NT2/D1 (cell line): ENCODE results near the gene PDCD2L.

ENCODE experiments used
- DNase-seq: peaks from one replicate; pipeline ENCODE4 v3.0.0-alpha.2; 2011; ENCODE audit warnings: low read depth, low spot score
- H3K27me3 ChIP-seq: 2 replicates; pipeline ENCODE4 v1.6.0; 2011; ENCODE audit warnings: mild to moderate bottlenecking; ENCODE audit not compliant: insufficient read length, insufficient read depth
- H3K36me3 ChIP-seq: 2 replicates; pipeline ENCODE4 v1.6.1; 2011; ENCODE audit warnings: mild to moderate bottlenecking, low read length, mixed read lengths; ENCODE audit not compliant: insufficient read depth, insufficient read length
- H3K4me1 ChIP-seq: 2 replicates; pipeline ENCODE4 v1.5.1; 2011; ENCODE audit not compliant: insufficient read depth, insufficient read length
- H3K4me3 ChIP-seq: 2 replicates; pipeline ENCODE4 v1.5.1; 2011; ENCODE audit warnings: low read depth; ENCODE audit not compliant: insufficient read length
- H3K9ac ChIP-seq: 2 replicates; pipeline ENCODE4 v1.6.0; 2011; ENCODE audit warnings: low read depth; ENCODE audit not compliant: insufficient read length
- H3K9me3 ChIP-seq: 2 replicates; pipeline ENCODE4 v1.5.1; 2011; ENCODE audit warnings: mild to moderate bottlenecking, low read length; ENCODE audit not compliant: insufficient read depth
- SUZ12 ChIP-seq: IDR thresholded peaks from 2 replicates; pipeline ENCODE4 v1.6.1; 2011; ENCODE audit not compliant: insufficient read length, insufficient read depth; ENCODE audit errors: extremely low read depth
- YY1 ChIP-seq: IDR thresholded peaks from 2 replicates; pipeline ENCODE4 v1.6.1; 2011; ENCODE audit not compliant: insufficient read length, insufficient read depth
- ZNF274 ChIP-seq: IDR thresholded peaks from 2 replicates; pipeline ENCODE4 v1.6.1; 2011; ENCODE audit warnings: mild to moderate bottlenecking, low read depth, low read length

The PDCD2L gene

GRCh38 chr19:34428549-34429285 is 24.5 kb downstream of the PDCD2L start:
- H3K36me3 ChIP-seq, result peaks cover 42% of the 10 kb centered on the region
- H3K4me1 ChIP-seq, result no peaks in the 10 kb centered on the region
- no peak for TF ChIP-seq SUZ12
- no peak for TF ChIP-seq YY1
- TF ChIP-seq ZNF274, result no peak
- peak overlapping the region; percentile 95 for H3K4me3 ChIP-seq
- H3K9ac ChIP-seq, result peak overlapping the region; percentile 92
- no peak for DNase-seq
- no peaks in the 10 kb centered on the region for H3K9me3 ChIP-seq
- no peaks in the 10 kb centered on the region for H3K27me3 ChIP-seq

GRCh38 chr19:34429553-34429952 is 25.4 kb downstream of the PDCD2L start:
- Histone ChIP-seq H3K4me3 (peak overlapping the region; percentile 95), H3K4me1 (no peaks in the 10 kb centered on the region), H3K9me3 (no peaks in the 10 kb centered on the region), H3K9ac (no peak overlapping the region), H3K36me3 (peaks cover 44% of the 10 kb centered on the region), H3K27me3 (no peaks in the 10 kb centered on the region)
- no peak for DNase-seq
- TF ChIP-seq SUZ12, result no peak
- no peak for TF ChIP-seq YY1
- no peak for TF ChIP-seq ZNF274

GRCh38 chr19:34430738-34431625 is 26.8 kb downstream of the PDCD2L start:
- H3K9me3 ChIP-seq, result no peaks in the 10 kb centered on the region
- no peaks in the 10 kb centered on the region for H3K27me3 ChIP-seq
- no peak for DNase-seq
- no peak overlapping the region for H3K9ac ChIP-seq
- peaks cover 53% of the 10 kb centered on the region for H3K36me3 ChIP-seq
- TF ChIP-seq SUZ12, result no peak
- no peak for TF ChIP-seq YY1
- TF ChIP-seq ZNF274, result no peak
- H3K4me3 ChIP-seq, result no peak overlapping the region
- no peaks in the 10 kb centered on the region for H3K4me1 ChIP-seq

DNA sequence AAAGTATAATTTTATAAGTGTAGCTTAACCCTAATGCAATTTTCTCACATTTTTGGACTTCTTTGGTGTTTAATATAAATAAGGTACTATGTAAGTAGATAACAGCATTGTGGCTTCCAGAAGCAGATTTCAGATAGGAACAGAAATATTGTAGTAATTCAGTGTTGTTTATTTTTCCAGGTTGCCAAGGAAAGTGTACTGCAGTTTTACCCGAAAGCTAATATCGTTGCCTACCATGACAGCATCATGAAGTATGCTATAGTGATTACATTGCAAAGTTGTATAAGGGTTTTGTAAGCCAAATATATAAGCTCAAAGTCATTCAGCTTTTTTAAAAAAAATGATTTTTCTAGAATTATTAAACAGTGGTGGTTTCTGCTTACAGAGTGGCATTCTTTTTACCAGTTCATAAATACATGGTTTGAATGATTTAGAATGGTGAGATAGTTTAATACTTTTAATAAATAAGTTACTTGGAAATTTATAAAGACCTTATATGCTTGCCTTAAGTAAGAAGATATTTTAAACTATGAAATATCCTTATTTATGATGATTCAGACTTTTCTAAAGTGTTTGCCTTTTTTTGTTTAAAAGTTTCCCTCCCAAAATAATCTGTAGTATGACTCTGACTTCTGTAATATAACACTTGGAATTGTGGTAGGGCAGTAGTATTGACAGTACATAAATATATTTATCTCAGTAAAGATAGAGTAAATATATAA is 27.6 kb downstream of the PDCD2L start:
- TF ChIP-seq YY1 (no peak), SUZ12 (no peak), ZNF274 (no peak)
- no peaks in the 10 kb centered on the region for H3K27me3 ChIP-seq
- H3K9me3 ChIP-seq, result no peaks in the 10 kb centered on the region
- H3K4me1 ChIP-seq, result no peaks in the 10 kb centered on the region
- DNase-seq, result no peak
- peaks cover 54% of the 10 kb centered on the region for H3K36me3 ChIP-seq
- no peak overlapping the region for H3K4me3 ChIP-seq
- H3K9ac ChIP-seq, result no peak overlapping the region

DNA sequence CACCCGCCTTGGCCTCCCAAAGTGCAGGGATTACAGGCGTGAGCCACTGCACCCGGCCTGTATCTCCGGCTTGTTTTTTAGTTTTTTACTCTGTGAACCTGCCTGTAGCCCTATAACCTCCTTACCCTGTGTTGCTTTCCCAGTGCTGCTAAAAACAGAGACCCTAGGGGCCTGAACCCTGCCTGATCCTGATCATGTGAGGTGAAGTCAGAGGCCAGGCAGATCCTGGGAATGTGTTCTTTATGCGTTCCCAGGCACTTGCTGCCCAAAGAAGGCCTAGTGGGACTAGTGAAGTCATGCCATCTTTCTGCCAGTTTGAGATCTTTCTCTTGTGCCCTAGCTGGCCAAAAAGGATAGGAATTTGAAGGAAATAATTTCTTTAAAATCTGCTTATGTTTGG is 28.6 kb downstream of the PDCD2L start:
- no peak for TF ChIP-seq YY1
- no peak for TF ChIP-seq ZNF274
- no peak for TF ChIP-seq SUZ12
- Histone ChIP-seq H3K36me3 (peaks cover 61% of the 10 kb centered on the region), H3K9me3 (no peaks in the 10 kb centered on the region), H3K4me3 (no peak overlapping the region), H3K27me3 (no peaks in the 10 kb centered on the region), H3K9ac (no peak overlapping the region), H3K4me1 (no peaks in the 10 kb centered on the region)
- no peak for DNase-seq

- no peak overlapping the region for H3K9ac ChIP-seq
- no peaks in the 10 kb centered on the region for H3K27me3 ChIP-seq
- H3K4me1 ChIP-seq, result no peaks in the 10 kb centered on the region
- no peak for DNase-seq
- no peaks in the 10 kb centered on the region for H3K9me3 ChIP-seq
- H3K4me3 ChIP-seq, result no peak overlapping the region
- peaks cover 73% of the 10 kb centered on the region for H3K36me3 ChIP-seq
- TF ChIP-seq SUZ12, result no peak
- no peak for TF ChIP-seq ZNF274
- TF ChIP-seq YY1, result no peak
These were observed 32.5 kb downstream of the PDCD2L start for GRCh38 chr19:34436716-34437115.

- Histone ChIP-seq H3K9ac (no peak overlapping the region), H3K36me3 (peaks cover 82% of the 10 kb centered on the region), H3K4me1 (no peaks in the 10 kb centered on the region), H3K27me3 (no peaks in the 10 kb centered on the region), H3K4me3 (no peak overlapping the region), H3K9me3 (no peaks in the 10 kb centered on the region)
- no peak for DNase-seq
- TF ChIP-seq ZNF274 (no peak), SUZ12 (no peak)
These were observed 44.0 kb downstream of the PDCD2L start for GRCh38 chr19:34448191-34448590.
